ENCODE data around the gene SLFN13. TPM values are rescaled to one million over a fixed set of nuclear protein-coding genes. Genes with fewer than 3 reads are reported as not detected.

The SLFN13 gene
- total RNA-seq, 1 experiment from 2014 or later = 19.7 TPM

DNA sequence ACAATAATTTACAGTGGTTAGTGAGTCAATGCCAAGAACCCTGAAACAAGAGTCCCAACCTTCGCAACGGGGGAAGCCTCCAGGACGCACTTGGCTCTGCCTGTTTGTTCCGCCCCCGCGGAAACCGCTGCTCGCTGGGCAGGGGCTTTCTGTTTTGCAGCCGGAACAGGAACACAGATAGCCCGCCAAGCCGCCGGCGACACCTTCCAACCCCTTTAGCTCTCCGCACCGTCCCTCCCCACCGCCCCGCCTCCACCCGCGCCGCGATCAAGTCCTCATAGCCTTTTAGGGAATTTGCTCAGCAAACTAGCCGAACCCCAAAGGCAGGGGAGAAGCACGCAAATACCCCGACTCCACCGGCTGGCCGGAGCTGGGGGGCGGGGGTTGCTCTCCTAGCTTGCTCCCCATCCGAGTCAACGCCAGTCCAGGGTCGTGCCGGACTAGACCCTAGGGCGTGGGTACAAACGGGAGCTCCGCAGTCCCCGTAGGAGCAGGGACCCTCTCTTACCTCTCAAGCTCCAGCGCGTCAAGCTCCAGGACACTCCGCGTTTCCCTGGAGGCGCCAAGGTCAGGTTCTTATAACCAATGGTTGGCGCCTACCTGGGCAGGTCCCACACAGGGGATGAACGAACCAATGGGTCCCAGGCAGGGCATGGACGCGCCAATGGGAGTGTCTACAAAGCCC is at the start of gene SLFN13 (continued):
- TF ChIP-seq, protein P1, sequence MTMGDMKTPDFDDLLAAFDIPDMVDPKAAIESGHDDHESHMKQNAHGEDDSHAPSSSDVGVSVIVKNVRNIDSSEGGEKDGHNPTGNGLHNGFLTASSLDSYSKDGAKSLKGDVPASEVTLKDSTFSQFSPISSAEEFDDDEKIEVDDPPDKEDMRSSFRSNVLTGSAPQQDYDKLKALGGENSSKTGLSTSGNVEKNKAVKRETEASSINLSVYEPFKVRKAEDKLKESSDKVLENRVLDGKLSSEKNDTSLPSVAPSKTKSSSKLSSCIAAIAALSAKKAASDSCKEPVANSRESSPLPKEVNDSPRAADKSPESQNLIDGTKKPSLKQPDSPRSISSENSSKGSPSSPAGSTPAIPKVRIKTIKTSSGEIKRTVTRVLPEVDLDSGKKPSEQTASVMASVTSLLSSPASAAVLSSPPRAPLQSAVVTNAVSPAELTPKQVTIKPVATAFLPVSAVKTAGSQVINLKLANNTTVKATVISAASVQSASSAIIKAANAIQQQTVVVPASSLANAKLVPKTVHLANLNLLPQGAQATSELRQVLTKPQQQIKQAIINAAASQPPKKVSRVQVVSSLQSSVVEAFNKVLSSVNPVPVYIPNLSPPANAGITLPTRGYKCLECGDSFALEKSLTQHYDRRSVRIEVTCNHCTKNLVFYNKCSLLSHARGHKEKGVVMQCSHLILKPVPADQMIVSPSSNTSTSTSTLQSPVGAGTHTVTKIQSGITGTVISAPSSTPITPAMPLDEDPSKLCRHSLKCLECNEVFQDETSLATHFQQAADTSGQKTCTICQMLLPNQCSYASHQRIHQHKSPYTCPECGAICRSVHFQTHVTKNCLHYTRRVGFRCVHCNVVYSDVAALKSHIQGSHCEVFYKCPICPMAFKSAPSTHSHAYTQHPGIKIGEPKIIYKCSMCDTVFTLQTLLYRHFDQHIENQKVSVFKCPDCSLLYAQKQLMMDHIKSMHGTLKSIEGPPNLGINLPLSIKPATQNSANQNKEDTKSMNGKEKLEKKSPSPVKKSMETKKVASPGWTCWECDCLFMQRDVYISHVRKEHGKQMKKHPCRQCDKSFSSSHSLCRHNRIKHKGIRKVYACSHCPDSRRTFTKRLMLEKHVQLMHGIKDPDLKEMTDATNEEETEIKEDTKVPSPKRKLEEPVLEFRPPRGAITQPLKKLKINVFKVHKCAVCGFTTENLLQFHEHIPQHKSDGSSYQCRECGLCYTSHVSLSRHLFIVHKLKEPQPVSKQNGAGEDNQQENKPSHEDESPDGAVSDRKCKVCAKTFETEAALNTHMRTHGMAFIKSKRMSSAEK (CRISPR knock-in tag; IDR thresholded peaks at IDR 0.05; ENCODE audit: borderline replicate concordance) = no peak
- TF ChIP-seq ZNF138 (CRISPR knock-in tag; conservative IDR thresholded peaks at IDR 0.05) (0 out of 2 replicates have a peak, but pooled peaks have one; percentile 19), CREM (CRISPR knock-in tag; IDR thresholded peaks at IDR 0.05) (no peak), TEAD4 (CRISPR knock-in tag; IDR thresholded peaks at IDR 0.05) (no peak), MYBL2 (CRISPR knock-in tag; IDR thresholded peaks at IDR 0.05) (peak; percentile 95), NR1H2 (CRISPR knock-in tag; IDR thresholded peaks at IDR 0.05) (0 out of 2 replicates have a peak, but pooled peaks have one; percentile 33), PRRX2 (CRISPR knock-in tag; IDR thresholded peaks at IDR 0.05) (no peak), HMGA2 (CRISPR knock-in tag; IDR thresholded peaks at IDR 0.05) (no peak), OVOL2 (CRISPR knock-in tag; IDR thresholded peaks at IDR 0.05; ENCODE audit: borderline replicate concordance) (no peak), ZNF671 (CRISPR knock-in tag; IDR thresholded peaks at IDR 0.05) (no peak), FOXP1 (CRISPR knock-in tag; IDR thresholded peaks at IDR 0.05; ENCODE audit: borderline replicate concordance) (peak; percentile 94; the same call in 1 of the 2 replicates), SMAD4 (CRISPR knock-in tag; IDR thresholded peaks at IDR 0.05) (no peak), EMX1 (CRISPR knock-in tag; IDR thresholded peaks at IDR 0.05) (no peak), ZNF263 (CRISPR knock-in tag; IDR thresholded peaks at IDR 0.05; ENCODE audit: low read depth) (no peak), NFYB (CRISPR knock-in tag; conservative IDR thresholded peaks at IDR 0.05; ENCODE audit: low read depth) (peak; percentile 63)
- TF ChIP-seq, protein P2, sequence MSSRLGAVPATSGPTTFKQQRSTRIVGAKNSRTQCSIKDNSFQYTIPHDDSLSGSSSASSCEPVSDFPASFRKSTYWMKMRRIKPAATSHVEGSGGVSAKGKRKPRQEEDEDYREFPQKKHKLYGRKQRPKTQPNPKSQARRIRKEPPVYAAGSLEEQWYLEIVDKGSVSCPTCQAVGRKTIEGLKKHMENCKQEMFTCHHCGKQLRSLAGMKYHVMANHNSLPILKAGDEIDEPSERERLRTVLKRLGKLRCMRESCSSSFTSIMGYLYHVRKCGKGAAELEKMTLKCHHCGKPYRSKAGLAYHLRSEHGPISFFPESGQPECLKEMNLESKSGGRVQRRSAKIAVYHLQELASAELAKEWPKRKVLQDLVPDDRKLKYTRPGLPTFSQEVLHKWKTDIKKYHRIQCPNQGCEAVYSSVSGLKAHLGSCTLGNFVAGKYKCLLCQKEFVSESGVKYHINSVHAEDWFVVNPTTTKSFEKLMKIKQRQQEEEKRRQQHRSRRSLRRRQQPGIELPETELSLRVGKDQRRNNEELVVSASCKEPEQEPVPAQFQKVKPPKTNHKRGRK (CRISPR knock-in tag; IDR thresholded peaks at IDR 0.05; ENCODE audit: borderline replicate concordance) = no peak
- TF ChIP-seq, protein P3, sequence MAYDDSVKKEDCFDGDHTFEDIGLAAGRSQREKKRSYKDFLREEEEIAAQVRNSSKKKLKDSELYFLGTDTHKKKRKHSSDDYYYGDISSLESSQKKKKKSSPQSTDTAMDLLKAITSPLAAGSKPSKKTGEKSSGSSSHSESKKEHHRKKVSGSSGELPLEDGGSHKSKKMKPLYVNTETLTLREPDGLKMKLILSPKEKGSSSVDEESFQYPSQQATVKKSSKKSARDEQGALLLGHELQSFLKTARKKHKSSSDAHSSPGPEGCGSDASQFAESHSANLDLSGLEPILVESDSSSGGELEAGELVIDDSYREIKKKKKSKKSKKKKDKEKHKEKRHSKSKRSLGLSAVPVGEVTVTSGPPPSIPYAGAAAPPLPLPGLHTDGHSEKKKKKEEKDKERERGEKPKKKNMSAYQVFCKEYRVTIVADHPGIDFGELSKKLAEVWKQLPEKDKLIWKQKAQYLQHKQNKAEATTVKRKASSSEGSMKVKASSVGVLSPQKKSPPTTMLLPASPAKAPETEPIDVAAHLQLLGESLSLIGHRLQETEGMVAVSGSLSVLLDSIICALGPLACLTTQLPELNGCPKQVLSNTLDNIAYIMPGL (CRISPR knock-in tag; IDR thresholded peaks at IDR 0.05) = 0 out of 2 replicates have a peak, but pooled peaks have one; percentile 50
- TF ChIP-seq, protein P4, sequence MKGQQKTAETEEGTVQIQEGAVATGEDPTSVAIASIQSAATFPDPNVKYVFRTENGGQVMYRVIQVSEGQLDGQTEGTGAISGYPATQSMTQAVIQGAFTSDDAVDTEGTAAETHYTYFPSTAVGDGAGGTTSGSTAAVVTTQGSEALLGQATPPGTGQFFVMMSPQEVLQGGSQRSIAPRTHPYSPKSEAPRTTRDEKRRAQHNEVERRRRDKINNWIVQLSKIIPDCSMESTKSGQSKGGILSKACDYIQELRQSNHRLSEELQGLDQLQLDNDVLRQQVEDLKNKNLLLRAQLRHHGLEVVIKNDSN (CRISPR knock-in tag; IDR thresholded peaks at IDR 0.05) = no peak; the same call in 1 of the 2 replicates
- TF ChIP-seq, protein P5, sequence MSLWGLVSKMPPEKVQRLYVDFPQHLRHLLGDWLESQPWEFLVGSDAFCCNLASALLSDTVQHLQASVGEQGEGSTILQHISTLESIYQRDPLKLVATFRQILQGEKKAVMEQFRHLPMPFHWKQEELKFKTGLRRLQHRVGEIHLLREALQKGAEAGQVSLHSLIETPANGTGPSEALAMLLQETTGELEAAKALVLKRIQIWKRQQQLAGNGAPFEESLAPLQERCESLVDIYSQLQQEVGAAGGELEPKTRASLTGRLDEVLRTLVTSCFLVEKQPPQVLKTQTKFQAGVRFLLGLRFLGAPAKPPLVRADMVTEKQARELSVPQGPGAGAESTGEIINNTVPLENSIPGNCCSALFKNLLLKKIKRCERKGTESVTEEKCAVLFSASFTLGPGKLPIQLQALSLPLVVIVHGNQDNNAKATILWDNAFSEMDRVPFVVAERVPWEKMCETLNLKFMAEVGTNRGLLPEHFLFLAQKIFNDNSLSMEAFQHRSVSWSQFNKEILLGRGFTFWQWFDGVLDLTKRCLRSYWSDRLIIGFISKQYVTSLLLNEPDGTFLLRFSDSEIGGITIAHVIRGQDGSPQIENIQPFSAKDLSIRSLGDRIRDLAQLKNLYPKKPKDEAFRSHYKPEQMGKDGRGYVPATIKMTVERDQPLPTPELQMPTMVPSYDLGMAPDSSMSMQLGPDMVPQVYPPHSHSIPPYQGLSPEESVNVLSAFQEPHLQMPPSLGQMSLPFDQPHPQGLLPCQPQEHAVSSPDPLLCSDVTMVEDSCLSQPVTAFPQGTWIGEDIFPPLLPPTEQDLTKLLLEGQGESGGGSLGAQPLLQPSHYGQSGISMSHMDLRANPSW (CRISPR knock-in tag; conservative IDR thresholded peaks at IDR 0.05; ENCODE audit: low read depth) = no peak
- TF ChIP-seq, protein P6, sequence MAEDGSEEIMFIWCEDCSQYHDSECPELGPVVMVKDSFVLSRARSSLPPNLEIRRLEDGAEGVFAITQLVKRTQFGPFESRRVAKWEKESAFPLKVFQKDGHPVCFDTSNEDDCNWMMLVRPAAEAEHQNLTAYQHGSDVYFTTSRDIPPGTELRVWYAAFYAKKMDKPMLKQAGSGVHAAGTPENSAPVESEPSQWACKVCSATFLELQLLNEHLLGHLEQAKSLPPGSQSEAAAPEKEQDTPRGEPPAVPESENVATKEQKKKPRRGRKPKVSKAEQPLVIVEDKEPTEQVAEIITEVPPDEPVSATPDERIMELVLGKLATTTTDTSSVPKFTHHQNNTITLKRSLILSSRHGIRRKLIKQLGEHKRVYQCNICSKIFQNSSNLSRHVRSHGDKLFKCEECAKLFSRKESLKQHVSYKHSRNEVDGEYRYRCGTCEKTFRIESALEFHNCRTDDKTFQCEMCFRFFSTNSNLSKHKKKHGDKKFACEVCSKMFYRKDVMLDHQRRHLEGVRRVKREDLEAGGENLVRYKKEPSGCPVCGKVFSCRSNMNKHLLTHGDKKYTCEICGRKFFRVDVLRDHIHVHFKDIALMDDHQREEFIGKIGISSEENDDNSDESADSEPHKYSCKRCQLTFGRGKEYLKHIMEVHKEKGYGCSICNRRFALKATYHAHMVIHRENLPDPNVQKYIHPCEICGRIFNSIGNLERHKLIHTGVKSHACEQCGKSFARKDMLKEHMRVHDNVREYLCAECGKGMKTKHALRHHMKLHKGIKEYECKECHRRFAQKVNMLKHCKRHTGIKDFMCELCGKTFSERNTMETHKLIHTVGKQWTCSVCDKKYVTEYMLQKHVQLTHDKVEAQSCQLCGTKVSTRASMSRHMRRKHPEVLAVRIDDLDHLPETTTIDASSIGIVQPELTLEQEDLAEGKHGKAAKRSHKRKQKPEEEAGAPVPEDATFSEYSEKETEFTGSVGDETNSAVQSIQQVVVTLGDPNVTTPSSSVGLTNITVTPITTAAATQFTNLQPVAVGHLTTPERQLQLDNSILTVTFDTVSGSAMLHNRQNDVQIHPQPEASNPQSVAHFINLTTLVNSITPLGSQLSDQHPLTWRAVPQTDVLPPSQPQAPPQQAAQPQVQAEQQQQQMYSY (CRISPR knock-in tag; IDR thresholded peaks at IDR 0.05) = no peak; the same call in 1 of the 2 replicates
- TF ChIP-seq, protein P7, sequence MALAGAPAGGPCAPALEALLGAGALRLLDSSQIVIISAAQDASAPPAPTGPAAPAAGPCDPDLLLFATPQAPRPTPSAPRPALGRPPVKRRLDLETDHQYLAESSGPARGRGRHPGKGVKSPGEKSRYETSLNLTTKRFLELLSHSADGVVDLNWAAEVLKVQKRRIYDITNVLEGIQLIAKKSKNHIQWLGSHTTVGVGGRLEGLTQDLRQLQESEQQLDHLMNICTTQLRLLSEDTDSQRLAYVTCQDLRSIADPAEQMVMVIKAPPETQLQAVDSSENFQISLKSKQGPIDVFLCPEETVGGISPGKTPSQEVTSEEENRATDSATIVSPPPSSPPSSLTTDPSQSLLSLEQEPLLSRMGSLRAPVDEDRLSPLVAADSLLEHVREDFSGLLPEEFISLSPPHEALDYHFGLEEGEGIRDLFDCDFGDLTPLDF (CRISPR knock-in tag; IDR thresholded peaks at IDR 0.05) = peak; percentile 70; the same call in 1 of the 2 replicates
